ENCODE measurements around the gene SLC8A1.

The SLC8A1 gene

DNA sequence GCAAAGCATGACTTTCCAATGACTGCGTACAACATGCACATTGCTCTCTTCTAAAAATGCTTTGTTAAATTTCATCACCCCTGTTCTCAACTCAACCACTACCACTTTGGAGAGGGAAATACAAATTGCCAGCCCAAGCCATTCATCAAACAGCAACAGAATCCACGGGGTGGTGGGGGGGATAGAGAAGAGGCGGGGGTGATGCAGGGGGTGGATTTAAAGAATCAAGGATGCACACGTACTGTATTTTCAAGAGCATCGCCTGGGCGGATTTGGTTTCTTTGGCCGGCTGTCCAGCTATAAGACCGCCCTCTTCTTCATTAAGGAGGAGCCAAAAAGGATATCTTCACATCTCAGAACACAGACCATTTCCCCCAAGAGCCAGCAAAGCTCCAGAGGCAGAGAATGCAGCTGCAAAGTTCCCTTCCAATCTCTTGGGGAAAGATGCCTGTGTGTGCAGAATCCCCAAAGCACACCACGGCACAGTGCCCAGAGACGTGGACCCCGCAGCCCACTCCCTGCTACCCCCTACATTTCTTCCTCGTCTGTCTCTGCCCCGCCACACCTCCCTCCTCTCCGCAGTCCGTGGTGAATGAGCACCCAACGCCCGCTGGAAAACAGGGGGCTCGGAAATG lies 977 bp downstream of the SLC8A1 start:
- TF ChIP-seq, protein P1, sequence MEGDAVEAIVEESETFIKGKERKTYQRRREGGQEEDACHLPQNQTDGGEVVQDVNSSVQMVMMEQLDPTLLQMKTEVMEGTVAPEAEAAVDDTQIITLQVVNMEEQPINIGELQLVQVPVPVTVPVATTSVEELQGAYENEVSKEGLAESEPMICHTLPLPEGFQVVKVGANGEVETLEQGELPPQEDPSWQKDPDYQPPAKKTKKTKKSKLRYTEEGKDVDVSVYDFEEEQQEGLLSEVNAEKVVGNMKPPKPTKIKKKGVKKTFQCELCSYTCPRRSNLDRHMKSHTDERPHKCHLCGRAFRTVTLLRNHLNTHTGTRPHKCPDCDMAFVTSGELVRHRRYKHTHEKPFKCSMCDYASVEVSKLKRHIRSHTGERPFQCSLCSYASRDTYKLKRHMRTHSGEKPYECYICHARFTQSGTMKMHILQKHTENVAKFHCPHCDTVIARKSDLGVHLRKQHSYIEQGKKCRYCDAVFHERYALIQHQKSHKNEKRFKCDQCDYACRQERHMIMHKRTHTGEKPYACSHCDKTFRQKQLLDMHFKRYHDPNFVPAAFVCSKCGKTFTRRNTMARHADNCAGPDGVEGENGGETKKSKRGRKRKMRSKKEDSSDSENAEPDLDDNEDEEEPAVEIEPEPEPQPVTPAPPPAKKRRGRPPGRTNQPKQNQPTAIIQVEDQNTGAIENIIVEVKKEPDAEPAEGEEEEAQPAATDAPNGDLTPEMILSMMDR (IDR thresholded peaks at IDR 0.05; ENCODE audit: low read depth, low read length): no peak
- H3K4me3 ChIP-seq (ENCODE audit: low read depth, low read length): peak overlapping the region; percentile 91

DNA sequence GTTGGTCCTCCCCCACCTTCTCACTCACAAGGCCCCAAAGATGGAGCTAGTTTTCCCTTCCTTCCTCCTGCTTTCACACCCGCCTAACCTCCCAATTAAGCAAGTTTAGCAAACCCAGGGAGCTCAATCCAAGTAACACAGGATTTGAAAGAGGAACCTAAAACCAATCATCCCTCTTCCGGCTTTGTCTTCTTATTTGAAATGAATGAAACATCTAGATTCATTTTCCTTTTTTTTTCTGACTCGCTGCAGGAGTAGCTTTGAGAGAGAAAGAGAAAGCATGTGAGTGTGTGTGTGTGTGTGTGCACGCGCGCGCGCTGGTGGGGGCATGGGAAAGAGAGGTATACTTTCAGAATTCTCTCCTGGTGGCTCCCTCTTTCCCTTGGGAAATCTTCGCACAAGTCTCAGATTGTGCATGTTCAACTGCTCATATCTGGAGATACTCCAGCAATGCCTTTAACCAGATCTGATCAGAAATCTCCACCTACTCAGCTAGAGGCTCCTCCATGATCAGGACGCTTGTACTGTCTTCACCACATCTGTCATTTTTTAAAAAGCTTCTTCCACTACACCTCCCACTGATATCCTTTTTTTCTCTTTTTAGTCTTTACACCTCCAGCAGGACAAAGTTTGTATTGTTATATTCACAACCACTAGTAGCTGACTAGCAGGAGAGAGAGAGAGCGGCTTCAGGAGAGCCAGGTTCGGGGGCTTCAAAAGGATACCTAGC lies 1.7 kb downstream of the SLC8A1 start:
- TF ChIP-seq, protein P1 (IDR thresholded peaks at IDR 0.05; ENCODE audit: low read depth, low read length): no peak
- peak overlapping the region; percentile 91 for H3K4me3 ChIP-seq (ENCODE audit: low read depth, low read length)

DNA sequence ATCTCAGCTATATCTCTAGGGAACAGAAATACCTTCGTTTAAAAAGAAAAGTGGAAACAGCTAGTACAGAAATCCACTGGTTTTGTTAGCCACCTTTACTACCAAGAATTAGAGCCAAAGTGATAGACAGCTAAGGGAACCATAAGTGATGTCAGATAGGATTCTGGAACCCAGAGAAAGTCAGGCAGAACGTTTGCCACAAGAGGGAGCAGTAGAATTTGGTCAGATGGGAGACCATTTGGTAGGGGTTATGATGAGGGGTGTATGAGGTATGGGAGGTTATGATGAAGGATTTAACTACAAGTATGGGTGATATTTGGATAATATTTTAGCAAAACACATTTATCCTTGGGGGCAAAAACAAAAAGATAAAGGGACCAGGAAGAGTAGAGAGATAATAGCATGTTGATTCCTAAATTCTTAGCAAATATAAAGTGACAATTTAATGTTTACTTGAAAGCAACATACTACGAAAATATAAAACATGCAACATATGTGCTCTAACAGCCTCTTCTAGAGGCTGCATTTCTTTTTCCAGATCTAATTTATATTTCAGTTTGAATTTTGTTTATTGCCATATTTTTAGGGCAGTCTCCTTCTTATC lies 3.3 kb downstream of the SLC8A1 start:
- no peak overlapping the region for H3K4me3 ChIP-seq (ENCODE audit: low read depth, low read length)
- TF ChIP-seq, protein P1 (IDR thresholded peaks at IDR 0.05; ENCODE audit: low read depth, low read length): peak; percentile 51

DNA sequence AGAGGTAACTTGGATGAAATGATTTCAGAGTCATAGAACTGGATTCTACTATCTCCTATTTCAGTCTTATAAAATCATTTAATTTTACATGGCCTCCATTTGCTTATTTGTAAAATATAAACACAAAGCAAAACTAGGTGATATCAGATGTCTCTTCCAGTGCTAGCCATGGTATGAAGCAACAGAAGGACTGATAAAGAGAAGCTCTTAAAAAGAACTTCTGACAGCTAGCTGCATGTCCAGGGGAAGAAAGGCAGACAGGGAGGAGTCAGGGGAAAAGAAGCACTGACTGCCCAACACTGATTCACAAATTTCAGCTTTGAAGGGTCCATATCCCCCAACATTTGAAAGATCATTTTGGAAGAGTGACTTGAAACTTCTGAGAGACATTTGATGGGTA lies 6.4 kb downstream of the SLC8A1 start:
- TF ChIP-seq, protein P1 (IDR thresholded peaks at IDR 0.05; ENCODE audit: low read depth, low read length): no peak
- H3K4me3 ChIP-seq (ENCODE audit: low read depth, low read length): no peak overlapping the region

DNA sequence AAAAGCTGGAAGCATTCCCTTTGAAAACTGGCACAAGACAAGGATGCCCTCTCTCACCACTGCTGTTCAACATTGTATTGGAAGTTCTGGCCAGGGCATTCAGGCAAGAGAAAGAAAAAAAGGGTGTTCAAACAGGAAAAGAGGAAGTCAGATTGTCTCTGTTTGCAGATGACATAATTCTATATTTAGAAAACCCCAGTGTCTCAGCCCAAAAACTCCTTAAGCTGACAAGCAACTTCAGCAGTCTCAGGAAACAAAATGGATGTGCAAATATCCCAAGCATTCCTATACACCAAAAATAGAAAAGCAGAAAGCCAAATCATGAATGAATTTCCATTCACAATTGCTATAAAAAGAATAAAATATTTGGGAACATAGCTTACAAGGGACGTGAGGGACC lies 11.1 kb downstream of the SLC8A1 start:
- no peak overlapping the region for H3K4me3 ChIP-seq (ENCODE audit: low read depth, low read length)
- TF ChIP-seq, protein P1 (IDR thresholded peaks at IDR 0.05; ENCODE audit: low read depth, low read length): no peak

DNA sequence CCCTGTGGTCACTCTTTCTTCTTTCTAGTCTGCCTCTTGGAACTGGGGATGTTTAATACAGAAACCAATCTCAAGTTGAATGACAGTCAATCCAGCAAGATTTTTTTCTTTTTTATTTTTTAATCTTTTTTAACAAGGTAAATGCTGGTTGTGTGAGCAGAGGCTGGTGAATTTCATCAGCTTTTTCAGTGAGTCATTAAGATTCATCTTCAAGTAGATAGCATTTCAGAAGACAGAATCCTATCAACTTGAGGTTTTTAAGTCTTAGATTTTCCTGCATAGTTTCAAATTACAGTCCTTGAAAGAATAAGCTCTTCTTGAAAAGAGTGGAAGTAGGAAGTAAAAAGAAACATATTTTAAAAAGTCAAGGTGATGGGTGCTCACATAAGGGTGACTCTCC lies 12.4 kb downstream of the SLC8A1 start:
- TF ChIP-seq, protein P1 (IDR thresholded peaks at IDR 0.05; ENCODE audit: low read depth, low read length): no peak
- no peak overlapping the region for H3K4me3 ChIP-seq (ENCODE audit: low read depth, low read length)

DNA sequence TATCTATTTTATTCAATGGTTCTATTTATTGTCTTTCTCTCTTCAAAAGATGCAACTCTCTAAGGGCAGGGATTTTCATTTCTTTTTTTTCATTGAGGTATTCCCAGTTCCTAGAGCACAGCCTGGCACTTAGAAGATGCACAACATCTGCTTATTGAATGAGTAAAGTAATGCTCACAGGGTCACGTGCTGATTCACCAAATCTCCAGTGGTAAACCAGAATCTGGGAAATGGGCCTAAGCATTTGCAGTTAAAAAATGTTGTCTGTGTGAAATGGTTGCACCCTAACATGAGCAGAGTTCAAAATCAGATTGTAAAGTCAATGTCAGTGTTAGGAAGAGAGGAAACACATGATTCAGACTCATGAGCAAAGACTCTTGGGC lies 15.8 kb downstream of the SLC8A1 start:
- TF ChIP-seq, protein P1 (IDR thresholded peaks at IDR 0.05; ENCODE audit: low read depth, low read length): no peak
- H3K4me3 ChIP-seq (ENCODE audit: low read depth, low read length): no peak overlapping the region
